Progenitor cell of endocrine pancreas (in vitro differentiated cells): ENCODE results near the gene OTULIN. TPM values are rescaled to one million over a fixed set of nuclear protein-coding genes. Genes with fewer than 3 reads are reported as not detected.

Experiments used
- DNase-seq: peaks from one replicate; pipeline ENCODE4 v3.0.0; 2021; ENCODE audit warnings: low spot score; ENCODE audit not compliant: unreplicated experiment
- H3K27ac Mint-ChIP-seq: 2 replicates; pipeline ENCODE4 v1.8.0; 2021; ENCODE audit warnings: mild to moderate bottlenecking, moderate library complexity, mixed read lengths
- H3K27me3 Mint-ChIP-seq: 2 replicates; pipeline ENCODE4 v1.8.0; 2021; ENCODE audit warnings: mixed read lengths
- H3K36me3 Mint-ChIP-seq: 2 replicates; pipeline ENCODE4 v1.8.0; 2022; ENCODE audit warnings: mixed read lengths; ENCODE audit not compliant: insufficient read depth
- H3K4me1 Mint-ChIP-seq: 2 replicates; pipeline ENCODE4 v1.8.0; 2021; ENCODE audit warnings: low read depth, mixed read lengths
- H3K4me3 Mint-ChIP-seq: 2 replicates; pipeline ENCODE4 v1.8.0; 2021; ENCODE audit warnings: low read depth, mild to moderate bottlenecking, moderate library complexity, mixed read lengths
- H3K9me3 Mint-ChIP-seq: 2 replicates; pipeline ENCODE4 v1.8.0; 2021; ENCODE audit warnings: low read depth, mixed read lengths
- total RNA-seq: library from RNA; stranded (reverse); gene quantifications from 2 replicates; pipeline ENCODE4 v1.2.1, GENCODE V29; 2021
- TF ChIP-seq, protein P1 (sequence below): fragments of 200-600 bp; sonication (generic); IDR thresholded peaks from one replicate; pipeline ENCODE4 v1.5.0; 2021; ENCODE audit warnings: antibody characterized with exemption, mild to moderate bottlenecking; ENCODE audit not compliant: unreplicated experiment

OTULIN gene
- total RNA-seq, 1 donor from 2014 or later, result 36.4 TPM

DNA sequence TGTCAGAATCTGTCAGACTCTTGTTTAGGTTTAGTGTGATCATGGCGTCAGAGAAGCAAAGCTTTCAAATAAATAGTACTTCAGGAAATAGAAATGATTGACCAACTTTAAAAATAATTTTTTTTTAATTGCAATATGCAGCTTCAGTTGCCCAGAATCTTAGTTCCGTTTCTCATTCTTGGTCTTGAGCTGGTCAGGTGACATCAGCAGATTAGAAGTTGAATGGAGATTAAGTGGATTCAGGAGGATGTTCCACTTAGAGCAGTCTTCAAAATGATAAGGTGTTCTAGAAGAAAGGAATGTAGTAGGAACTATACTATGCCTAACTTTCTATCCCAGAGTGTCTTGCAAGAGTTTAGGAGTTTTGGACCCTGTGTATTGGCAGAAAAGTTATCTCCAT is 30.6 kb downstream of the OTULIN start:
- TF ChIP-seq, protein P1, sequence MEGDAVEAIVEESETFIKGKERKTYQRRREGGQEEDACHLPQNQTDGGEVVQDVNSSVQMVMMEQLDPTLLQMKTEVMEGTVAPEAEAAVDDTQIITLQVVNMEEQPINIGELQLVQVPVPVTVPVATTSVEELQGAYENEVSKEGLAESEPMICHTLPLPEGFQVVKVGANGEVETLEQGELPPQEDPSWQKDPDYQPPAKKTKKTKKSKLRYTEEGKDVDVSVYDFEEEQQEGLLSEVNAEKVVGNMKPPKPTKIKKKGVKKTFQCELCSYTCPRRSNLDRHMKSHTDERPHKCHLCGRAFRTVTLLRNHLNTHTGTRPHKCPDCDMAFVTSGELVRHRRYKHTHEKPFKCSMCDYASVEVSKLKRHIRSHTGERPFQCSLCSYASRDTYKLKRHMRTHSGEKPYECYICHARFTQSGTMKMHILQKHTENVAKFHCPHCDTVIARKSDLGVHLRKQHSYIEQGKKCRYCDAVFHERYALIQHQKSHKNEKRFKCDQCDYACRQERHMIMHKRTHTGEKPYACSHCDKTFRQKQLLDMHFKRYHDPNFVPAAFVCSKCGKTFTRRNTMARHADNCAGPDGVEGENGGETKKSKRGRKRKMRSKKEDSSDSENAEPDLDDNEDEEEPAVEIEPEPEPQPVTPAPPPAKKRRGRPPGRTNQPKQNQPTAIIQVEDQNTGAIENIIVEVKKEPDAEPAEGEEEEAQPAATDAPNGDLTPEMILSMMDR, result no peak
- Mint-ChIP-seq H3K27me3 (no peaks in the 10 kb centered on the region), H3K27ac (no peak overlapping the region), H3K9me3 (no peaks in the 10 kb centered on the region), H3K4me1 (no peaks in the 10 kb centered on the region), H3K36me3 (peaks cover 29% of the 10 kb centered on the region), H3K4me3 (no peak overlapping the region)
- DNase-seq, result no peak

- no peak for DNase-seq
- no peaks in the 10 kb centered on the region for H3K9me3 Mint-ChIP-seq
- no peak overlapping the region for H3K4me3 Mint-ChIP-seq
- H3K4me1 Mint-ChIP-seq, result no peaks in the 10 kb centered on the region
- TF ChIP-seq, protein P1, result no peak
- no peaks in the 10 kb centered on the region for H3K27me3 Mint-ChIP-seq
- H3K27ac Mint-ChIP-seq, result no peak overlapping the region
- peaks cover 23% of the 10 kb centered on the region for H3K36me3 Mint-ChIP-seq
Observed at GRCh38 chr5:14696057-14696456, 31.5 kb downstream of the OTULIN start.

DNA sequence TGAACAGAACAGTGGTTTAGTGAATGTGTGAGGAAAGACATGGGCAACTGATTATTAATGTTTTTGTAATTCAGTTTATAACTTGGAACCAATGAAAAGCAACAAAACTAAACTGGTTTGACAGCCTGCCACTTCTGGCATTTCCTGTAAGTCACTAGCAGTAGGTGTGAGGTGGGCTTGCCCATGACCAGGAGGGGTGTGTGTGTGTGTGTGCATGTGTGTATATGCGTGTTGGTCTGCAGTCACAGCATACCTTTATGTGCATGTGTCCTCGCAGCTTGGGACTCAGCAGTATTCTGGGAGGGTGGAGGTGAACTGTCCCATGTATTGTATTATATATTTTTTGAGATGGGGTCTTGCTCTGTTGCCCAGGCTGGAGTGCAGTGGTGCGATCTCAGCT is 32.3 kb downstream of the OTULIN start:
- no peaks in the 10 kb centered on the region for H3K4me1 Mint-ChIP-seq
- no peak overlapping the region for H3K4me3 Mint-ChIP-seq
- H3K9me3 Mint-ChIP-seq, result no peaks in the 10 kb centered on the region
- H3K27ac Mint-ChIP-seq, result no peak overlapping the region
- TF ChIP-seq, protein P1, result no peak
- peaks cover 23% of the 10 kb centered on the region for H3K36me3 Mint-ChIP-seq
- no peak for DNase-seq
- H3K27me3 Mint-ChIP-seq, result no peaks in the 10 kb centered on the region

- Mint-ChIP-seq H3K4me1 (no peaks in the 10 kb centered on the region), H3K27ac (no peak overlapping the region), H3K9me3 (no peaks in the 10 kb centered on the region), H3K36me3 (peaks cover 22% of the 10 kb centered on the region), H3K27me3 (no peaks in the 10 kb centered on the region), H3K4me3 (no peak overlapping the region)
- no peak for DNase-seq
- TF ChIP-seq, protein P1, result no peak
Observed at GRCh38 chr5:14698495-14698894, 34.0 kb downstream of the OTULIN start.

- Mint-ChIP-seq H3K9me3 (no peaks in the 10 kb centered on the region), H3K4me1 (no peaks in the 10 kb centered on the region), H3K27ac (no peak overlapping the region), H3K36me3 (peaks cover 20% of the 10 kb centered on the region), H3K4me3 (no peak overlapping the region), H3K27me3 (no peaks in the 10 kb centered on the region)
- TF ChIP-seq, protein P1, result no peak
- DNase-seq, result no peak
Observed at GRCh38 chr5:14699159-14699558, 34.6 kb downstream of the OTULIN start.
